Measurements from ENCODE around the gene OSBPL1A. TPM values are rescaled to one million over a fixed set of nuclear protein-coding genes. Genes with fewer than 3 reads are reported as not detected.

The OSBPL1A gene
- total RNA-seq, 1 donor from 2014 or later = 42.0 TPM

- no peaks in the 10 kb centered on the region for H3K36me3 ChIP-seq
- ATAC-seq (no peak), DNase-seq (no peak)
- no peaks in the 10 kb centered on the region for H3K9me3 ChIP-seq
- no peaks in the 10 kb centered on the region for H3K4me1 ChIP-seq
- H3K27ac ChIP-seq = no peak overlapping the region
- no peak for TF ChIP-seq CTCF (IDR thresholded peaks at IDR 0.05)
- H3K27me3 ChIP-seq = no peaks in the 10 kb centered on the region
- H3K4me3 ChIP-seq = no peak overlapping the region
- intact Hi-C loops (cut with DNase I) = no loop called here
Observed at GRCh38 chr18:24200494-24201290, 196.9 kb downstream of the OSBPL1A start.

- no peak for TF ChIP-seq CTCF (IDR thresholded peaks at IDR 0.05)
- no peak for ATAC-seq
- Histone ChIP-seq H3K9me3 (no peaks in the 10 kb centered on the region), H3K27ac (no peak overlapping the region), H3K27me3 (no peaks in the 10 kb centered on the region), H3K36me3 (peaks cover 2% of the 10 kb centered on the region), H3K4me3 (no peak overlapping the region), H3K4me1 (no peaks in the 10 kb centered on the region)
- no peak for DNase-seq
- intact Hi-C loops (cut with DNase I) = no loop called here
Observed at GRCh38 chr18:24199372-24199962, 198.2 kb downstream of the OSBPL1A start.

- Histone ChIP-seq H3K36me3 (peaks cover 5% of the 10 kb centered on the region), H3K9me3 (no peaks in the 10 kb centered on the region), H3K4me1 (no peaks in the 10 kb centered on the region), H3K4me3 (no peak overlapping the region), H3K27ac (no peak overlapping the region), H3K27me3 (no peaks in the 10 kb centered on the region)
- intact Hi-C loops (cut with DNase I) = no loop called here
- TF ChIP-seq CTCF (IDR thresholded peaks at IDR 0.05) = no peak
- ATAC-seq = peak; percentile 90
- peak; percentile 83 for DNase-seq
Observed at GRCh38 chr18:24198461-24198860, 199.2 kb downstream of the OSBPL1A start.

- Histone ChIP-seq H3K36me3 (peaks cover 5% of the 10 kb centered on the region), H3K27me3 (no peaks in the 10 kb centered on the region), H3K4me1 (no peaks in the 10 kb centered on the region), H3K9me3 (no peaks in the 10 kb centered on the region), H3K4me3 (no peak overlapping the region), H3K27ac (no peak overlapping the region)
- ATAC-seq (no peak), DNase-seq (no peak)
- intact Hi-C loops (cut with DNase I) = no loop called here
- TF ChIP-seq CTCF (IDR thresholded peaks at IDR 0.05) = no peak
Observed at GRCh38 chr18:24197412-24197811, 200.2 kb downstream of the OSBPL1A start.

- DNase-seq (no peak), ATAC-seq (no peak)
- H3K4me1 ChIP-seq = no peaks in the 10 kb centered on the region
- no peaks in the 10 kb centered on the region for H3K27me3 ChIP-seq
- H3K4me3 ChIP-seq = no peak overlapping the region
- H3K36me3 ChIP-seq = peaks cover 5% of the 10 kb centered on the region
- intact Hi-C loops (cut with DNase I) = no loop called here
- no peak overlapping the region for H3K27ac ChIP-seq
- H3K9me3 ChIP-seq = no peaks in the 10 kb centered on the region
- no peak for TF ChIP-seq CTCF (IDR thresholded peaks at IDR 0.05)
Observed at GRCh38 chr18:24196764-24197163, 200.9 kb downstream of the OSBPL1A start.
